IMR-90 (cell line): ENCODE measurements around the gene ATRX. TPM values are rescaled to one million over a fixed set of nuclear protein-coding genes. Genes with fewer than 3 reads are reported as not detected.
"Not testable (repeated sequence)": the region's sequence is repeated elsewhere in the genome, so short reads cannot be mapped to it uniquely, and the experiment has no call there.

Source experiments
- ATAC-seq: fragments of 200-7000 bp; cut with Tn5 transposase; 2 replicates; pipeline ENCODE4 v1.9.1; 2020; ENCODE audit warnings: low read depth, mild to moderate bottlenecking, moderate library complexity
- BruUV-seq: library from RNA; stranded (reverse); fragments of 400-500 nt; replicated peaks from 2 replicates; lab custom pipeline; 2021; lab: Mats Ljungman, UMichigan
- CTCF ChIA-PET: fragments of 300-600 bp; formaldehyde crosslinking; extraction: SDS; loops from one replicate; lab custom pipeline; 2021; ENCODE audit warnings: antibody characterized with exemption; lab: Yijun Ruan, JAX
- POLR2A ChIA-PET: fragments of 300-600 bp; sonication (Branson Sonifier 250); formaldehyde crosslinking; loops from one replicate; lab custom pipeline; 2022; ENCODE audit warnings: antibody characterized with exemption; ENCODE audit not compliant: unreplicated experiment; lab: Charles Lee
- DNase-seq: peaks from one replicate; pipeline ENCODE4 v3.0.0; 2013
- H2AFZ ChIP-seq: replicated peaks from 2 replicates; pipeline ENCODE3; 2013; ENCODE audit warnings: low read length, mild to moderate bottlenecking; ENCODE audit not compliant: poor library complexity
- H2AK5ac ChIP-seq: 2 replicates; pipeline ENCODE4 v1.6.1; 2013; ENCODE audit warnings: low read depth, low read length, inconsistent platforms
- H2AK9ac ChIP-seq: replicated peaks from 2 replicates; pipeline ENCODE3; 2013; ENCODE audit warnings: mild to moderate bottlenecking, low read depth, low read length, moderate library complexity; ENCODE audit not compliant: poor library complexity
- H2BK120ac ChIP-seq: 2 replicates; pipeline ENCODE4 v1.6.1; 2013; ENCODE audit warnings: low read depth, low read length, inconsistent platforms
- H2BK15ac ChIP-seq: 3 replicates; pipeline ENCODE4 v1.6.1; 2013; ENCODE audit warnings: low read depth, low read length, inconsistent platforms
- H2BK20ac ChIP-seq: 2 replicates; pipeline ENCODE4 v1.6.1; 2013; ENCODE audit warnings: low read depth, mild to moderate bottlenecking, inconsistent platforms, low read length, moderate library complexity
- H2BK5ac ChIP-seq: 2 replicates; pipeline ENCODE4 v1.6.1; 2013; ENCODE audit warnings: mild to moderate bottlenecking, low read depth, low read length, inconsistent platforms; ENCODE audit not compliant: poor library complexity, severe bottlenecking
- H3K14ac ChIP-seq: replicated peaks from 2 replicates; pipeline ENCODE4 v1.6.1; 2013; ENCODE audit warnings: low read depth, low read length, inconsistent platforms
- H3K18ac ChIP-seq: 2 replicates; pipeline ENCODE4 v1.6.1; 2013; ENCODE audit warnings: low read depth, low read length, control low read depth
- H3K23ac ChIP-seq: 2 replicates; pipeline ENCODE4 v1.6.1; 2013; ENCODE audit warnings: low read depth, low read length, inconsistent platforms
- H3K27ac ChIP-seq: 2 replicates; pipeline ENCODE4 v1.5.1; 2013; ENCODE audit warnings: mild to moderate bottlenecking, control low read depth, low read length; ENCODE audit not compliant: insufficient read depth
- H3K27me3 ChIP-seq: 2 replicates; pipeline ENCODE4 v1.6.1; 2013; ENCODE audit warnings: low read length; ENCODE audit not compliant: control insufficient read depth, insufficient read depth
- H3K36me3 ChIP-seq: 2 replicates; pipeline ENCODE4 v1.6.1; 2013; ENCODE audit warnings: low read length, mixed read lengths; ENCODE audit not compliant: control insufficient read depth, insufficient read depth
- H3K4ac ChIP-seq: 2 replicates; pipeline ENCODE4 v1.6.1; 2013; ENCODE audit warnings: low read depth, low read length, inconsistent platforms
- H3K4me1 ChIP-seq: 2 replicates; pipeline ENCODE4 v1.6.1; 2013; ENCODE audit warnings: low read length, mixed read lengths; ENCODE audit not compliant: control insufficient read depth, insufficient read depth
- H3K4me2 ChIP-seq: 2 replicates; pipeline ENCODE4 v1.6.1; 2013; ENCODE audit warnings: low read depth, mild to moderate bottlenecking, control low read depth, low read length, moderate library complexity
- H3K4me3 ChIP-seq: 2 replicates; pipeline ENCODE4 v1.5.1; 2013; ENCODE audit warnings: low read depth, mild to moderate bottlenecking, control low read depth, low read length, moderate library complexity; ENCODE audit not compliant: insufficient read depth
- H3K56ac ChIP-seq: 2 replicates; pipeline ENCODE4 v1.6.1; 2013; ENCODE audit warnings: low read length, inconsistent platforms; ENCODE audit not compliant: insufficient read depth; ENCODE audit errors: extremely low read depth
- H3K79me1 ChIP-seq, 2 experiments: 2 replicates each; pipeline ENCODE4 v1.6.1; 2013; ENCODE audit warnings: low read length in 2 of 2, inconsistent platforms in 1 of 2, low read depth in 1 of 2
- H3K9ac ChIP-seq: 2 replicates; pipeline ENCODE4 v1.6.1; 2013; ENCODE audit warnings: low read depth, low read length, control low read depth
- H3K9me1 ChIP-seq: 2 replicates; pipeline ENCODE4 v1.6.1; 2013; ENCODE audit warnings: low read length, inconsistent platforms; ENCODE audit not compliant: insufficient read depth
- H3K9me3 ChIP-seq: 2 replicates; pipeline ENCODE4 v1.6.1; 2013; ENCODE audit warnings: low read length; ENCODE audit not compliant: control insufficient read depth, insufficient read depth
- H4K20me1 ChIP-seq: 2 replicates; pipeline ENCODE4 v1.6.1; 2013; ENCODE audit warnings: low read length, inconsistent platforms; ENCODE audit not compliant: insufficient read depth
- H4K5ac ChIP-seq: 2 replicates; pipeline ENCODE4 v1.6.1; 2013; ENCODE audit warnings: mild to moderate bottlenecking, low read depth, low read length, control low read depth
- H4K8ac ChIP-seq, 2 experiments: 2 replicates each; pipeline ENCODE4 v1.6.1; 2013; ENCODE audit warnings: low read depth in 2 of 2, low read length in 2 of 2, control low read depth in 1 of 2, inconsistent platforms in 1 of 2
- H4K91ac ChIP-seq: 2 replicates; pipeline ENCODE4 v1.6.1; 2013; ENCODE audit warnings: low read depth, low read length, inconsistent platforms; ENCODE audit not compliant: insufficient read depth
- BHLHE40 ChIP-seq: fragments of 150-350 bp; IDR thresholded peaks from 2 replicates; pipeline ENCODE4 v1.6.1; 2016; ENCODE audit warnings: mild to moderate bottlenecking, low read depth, low read length
- ELK1 ChIP-seq: fragments of 150-350 bp; IDR thresholded peaks from 2 replicates; pipeline ENCODE4 v1.6.1; 2016; ENCODE audit warnings: low read depth, mild to moderate bottlenecking, low read length, moderate library complexity, borderline replicate concordance
- MXI1 ChIP-seq: IDR thresholded peaks from 2 replicates; pipeline ENCODE4 v1.6.1; 2012; ENCODE audit warnings: low read depth, mild to moderate bottlenecking, low read length, moderate library complexity, borderline replicate concordance
- POLR2A ChIP-seq: IDR thresholded peaks from 2 replicates; pipeline ENCODE4 v1.6.1; 2012; ENCODE audit warnings: mild to moderate bottlenecking, low read depth, low read length
- RFX5 ChIP-seq: IDR thresholded peaks from 2 replicates; pipeline ENCODE4 v1.8.0; 2012; ENCODE audit warnings: low read depth, mild to moderate bottlenecking, low read length, moderate library complexity
- whole genome bisulfite sequencing, 2 experiments: methylation state at CpG; one replicate each; pipeline versions ENCODE4 v1.1.5 to v1.1.7; 2013; ENCODE audit warnings: missing lambda C conversion rate in 2 of 2; ENCODE audit not compliant: insufficient read length in 1 of 2; ENCODE audit errors: extremely low coverage in 2 of 2; 5-methylcytosine and 5-hydroxymethylcytosine counted together
- dilution Hi-C: fragments of 300-500 bp; cut with HindIII; formaldehyde crosslinking; loops from one replicate; pipeline ENCODE4 v1.14.3; 2018; ENCODE audit warnings: low sequenced_read_pairs; ENCODE audit not compliant: unreplicated experiment
- in situ Hi-C: fragments of 300-500 bp; cut with MboI; formaldehyde crosslinking; loops from 3 replicates; pipeline ENCODE4 v1.14.3; 2019; ENCODE audit warnings: low sequenced_read_pairs, inconsistent platforms, mixed read lengths
- intact Hi-C: fragments of 100-400 bp; cut with micrococcal nuclease; formaldehyde crosslinking; loops from 2 replicates; pipeline ENCODE4 v1.10.0; 2022
- polyA plus RNA-seq, 3 experiments: library from polyadenylated mRNA; depleted of rRNA; stranded (reverse); fragments of >200 nt; gene quantifications; 2 replicates each; pipeline ENCODE4 v1.2.3, GENCODE V29; 2012; ENCODE audit warnings: low replicate concordance in 1 of 3
- total RNA-seq: library from RNA; depleted of rRNA; stranded (reverse); fragments of >200 nt; gene quantifications from 2 replicates; pipeline ENCODE4 v1.2.3, GENCODE V29; 2012

Gene ATRX
- total and polyA plus RNA-seq, 2 of the 4 experiments (the other 2 are of a cell fraction): 20.7 to 73.8 TPM

- no CpG with 5 or more reads among the region's 2 CpGs for WGBS, 2 experiments
- ChIA-PET CTCF (interaction anchor here (0.9 kb wide), 1 partner anchor 12 kb away, joined by 3 read pairs; no protein-coding TSS in a partner anchor), POLR2A (no interaction called here)
- Histone ChIP-seq H2BK5ac (no peak overlapping the region), H3K56ac (no peak overlapping the region), H2AFZ (no peak overlapping the region), H3K18ac (no peak overlapping the region), H3K27me3 (no peaks in the 10 kb centered on the region), H3K4me2 (no peak overlapping the region), H2AK9ac (no peak overlapping the region), H3K4me1 (no peaks in the 10 kb centered on the region), H3K27ac (no peak overlapping the region), H3K4ac (no peak overlapping the region), H4K20me1 (peaks cover 40% of the 10 kb centered on the region), H4K8ac (no peak overlapping the region), H3K14ac (no peak overlapping the region), H3K23ac (no peak overlapping the region), H2AK5ac (no peak overlapping the region), H3K9me1 (no peaks in the 10 kb centered on the region), H4K91ac (no peak overlapping the region), H3K9ac (no peak overlapping the region), H2BK120ac (no peak overlapping the region), H3K9me3 (no peaks in the 10 kb centered on the region), H2BK15ac (no peak overlapping the region), H3K36me3 (no peaks in the 10 kb centered on the region), H2BK20ac (no peak overlapping the region), H4K5ac (no peak overlapping the region), H3K79me1 (no peaks in the 10 kb centered on the region; a peak in 1 of 4 replicates), H3K4me3 (no peak overlapping the region)
- in situ Hi-C loops: no loop called here
- intact Hi-C loops: no loop called here
- BruUV-seq: no TSS peak
- TF ChIP-seq BHLHE40 (no peak), MXI1 (no peak), POLR2A (no peak), ELK1 (no peak), RFX5 (no peak)
- DNase-seq (no peak), ATAC-seq (no peak)
- dilution Hi-C loops: no loop called here
These were observed 17.2 kb downstream of the ATRX start for GRCh38 chrX:77768787-77769186.

- H3K18ac ChIP-seq, H2BK5ac ChIP-seq, H3K56ac ChIP-seq, H3K4me2 ChIP-seq, H3K9me3 ChIP-seq, H3K27ac ChIP-seq, H3K36me3 ChIP-seq, H3K23ac ChIP-seq, H3K14ac ChIP-seq, H3K4ac ChIP-seq, H2BK15ac ChIP-seq, CTCF ChIA-PET, H4K91ac ChIP-seq, H2AK9ac ChIP-seq, H3K4me1 ChIP-seq, H2AK5ac ChIP-seq, BruUV-seq, dilution Hi-C loops, H3K9me1 ChIP-seq, intact Hi-C loops, H3K27me3 ChIP-seq, in situ Hi-C loops, H4K8ac ChIP-seq, POLR2A ChIA-PET, H4K5ac ChIP-seq, H2BK120ac ChIP-seq, H2BK20ac ChIP-seq, DNase-seq, ATAC-seq, H3K4me3 ChIP-seq, H2AFZ ChIP-seq, H3K9ac ChIP-seq, H3K79me1 ChIP-seq: not testable (repeated sequence)
- WGBS, 2 experiments: no CpG with 5 or more reads among the region's 33 CpGs
- peaks cover 24% of the 10 kb centered on the region for H4K20me1 ChIP-seq
These were observed 19.8 kb downstream of the ATRX start for GRCh38 chrX:77766212-77766611.
